GM18873 (cell line): ENCODE results near the gene MARCHF6.
A peak's percentile ranks its signal among the peaks of the same experiment; 100 is the strongest.
"Not testable (repeated sequence)": the region's sequence is repeated elsewhere in the genome, so short reads cannot be mapped to it uniquely, and the experiment has no call there.

Source experiments
- ATAC-seq: cut with Tn5 transposase; IDR thresholded peaks from one replicate; pipeline ENCODE4 v1.9.1; 2021; ENCODE audit warnings: mild to moderate bottlenecking, moderate library complexity, moderate number of reproducible peaks; ENCODE audit not compliant: unreplicated experiment, low FRiP score

The MARCHF6 gene

DNA sequence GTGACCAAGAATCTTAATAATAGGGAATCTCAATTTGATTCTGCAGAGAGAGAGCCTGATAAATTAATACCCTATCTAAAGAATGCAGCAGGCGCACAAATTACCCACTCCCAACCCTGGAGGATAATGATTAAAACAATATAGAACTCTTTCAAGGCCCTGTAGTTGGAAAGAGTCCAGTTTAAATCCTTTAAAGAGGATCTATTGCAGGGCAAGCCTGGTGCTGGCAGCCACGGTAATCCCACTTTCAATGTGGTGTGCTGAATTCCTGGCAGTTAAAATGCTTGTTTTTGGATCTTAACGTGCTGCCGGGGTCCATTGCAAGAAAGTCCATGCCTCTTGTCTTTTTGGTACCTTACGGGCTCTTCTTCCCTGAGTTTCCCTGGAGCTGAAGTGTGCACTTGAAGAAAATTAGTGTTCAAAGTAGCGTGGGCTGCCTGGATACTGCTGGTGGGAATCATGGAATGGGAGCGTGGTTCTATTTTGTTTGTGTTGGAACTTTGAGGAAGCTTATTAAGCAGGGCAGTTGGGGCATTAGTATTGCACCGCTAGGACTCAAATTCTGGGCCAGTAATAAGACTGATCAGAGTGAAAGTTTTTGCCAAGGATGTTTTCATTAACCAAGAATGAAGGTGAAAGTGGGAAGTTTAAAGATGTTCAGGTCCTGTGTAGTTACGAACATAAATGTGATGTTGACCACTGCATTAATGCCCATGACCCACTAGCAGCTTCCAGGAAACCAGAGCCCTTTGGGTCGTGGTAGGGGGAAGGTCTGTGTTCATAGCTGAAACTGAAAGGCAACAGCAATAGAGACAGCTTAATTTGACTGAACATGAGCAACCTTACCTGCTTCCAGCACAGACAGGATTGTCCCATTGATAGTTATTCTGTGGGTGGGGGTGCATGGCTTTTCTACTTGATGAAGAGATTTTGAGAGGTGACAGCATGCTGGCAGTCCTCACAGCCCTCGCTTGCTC lies 20.8 kb downstream of the MARCHF6 start:
- ATAC-seq: no peak

DNA sequence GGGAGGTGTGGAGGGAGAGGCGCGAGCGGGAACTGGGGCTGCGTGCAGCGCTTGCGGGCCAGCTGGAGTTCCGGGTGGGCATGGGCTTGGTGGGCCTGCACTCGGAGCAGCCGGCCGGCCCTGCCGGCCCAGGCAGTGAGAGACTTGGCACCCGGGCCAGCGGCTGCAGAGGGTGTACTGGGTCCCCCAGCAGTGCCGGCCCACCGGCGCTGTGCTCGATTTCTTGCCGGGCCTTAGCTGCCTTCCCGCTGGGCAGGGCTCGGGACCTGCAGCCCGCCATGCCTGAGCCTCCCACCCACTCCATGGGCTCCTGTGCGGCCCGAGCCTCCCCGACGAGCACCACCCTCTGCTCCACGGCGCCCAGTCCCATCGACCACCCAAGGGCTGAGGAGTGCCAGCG lies 21.7 kb downstream of the MARCHF6 start:
- not testable (repeated sequence) for ATAC-seq

GRCh38 chr5:10376544-10376943 lies 23.0 kb downstream of the MARCHF6 start:
- no peak for ATAC-seq

- no peak for ATAC-seq
Measured at GRCh38 chr5:10377081-10377480, 23.6 kb downstream of the MARCHF6 start.

DNA sequence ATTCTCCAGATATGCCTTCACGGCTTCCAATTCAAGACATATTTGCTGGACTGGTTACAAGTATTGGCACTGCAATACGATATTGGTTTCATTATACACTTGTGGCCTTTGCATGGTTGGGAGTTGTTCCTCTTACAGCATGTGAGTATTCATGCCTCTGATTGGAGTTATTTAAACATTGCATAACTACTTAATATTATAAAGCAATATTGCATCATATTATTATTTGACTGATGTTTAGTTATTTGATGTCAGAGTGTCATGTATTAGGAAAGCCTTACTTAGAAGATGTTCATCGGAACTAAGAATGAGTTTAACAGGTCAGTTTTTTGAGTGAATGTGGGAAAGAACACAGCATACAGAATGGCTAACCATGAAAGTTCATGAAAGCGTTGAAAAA lies 28.3 kb downstream of the MARCHF6 start:
- ATAC-seq: no peak

GRCh38 chr5:10384483-10384882 lies 31.0 kb downstream of the MARCHF6 start:
- ATAC-seq: no peak

DNA sequence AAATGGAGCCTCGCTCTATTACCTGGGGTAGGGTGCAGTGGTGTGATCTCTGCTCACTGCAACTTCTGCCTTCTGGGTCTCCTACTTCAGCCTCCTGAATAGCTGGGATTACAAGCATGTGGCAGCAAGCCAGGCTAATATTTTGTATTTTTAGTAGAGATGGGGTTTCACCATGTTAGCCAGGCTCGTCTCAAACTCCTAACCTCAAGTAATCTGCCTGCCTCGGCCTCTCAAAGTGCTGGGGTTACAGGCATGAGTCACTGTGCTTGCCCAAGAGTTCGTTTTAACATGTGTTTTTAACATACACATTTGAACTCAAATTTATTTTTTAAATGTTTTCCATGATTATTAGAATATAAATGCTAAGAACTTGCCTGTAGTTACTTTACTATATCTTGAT lies 34.2 kb downstream of the MARCHF6 start:
- ATAC-seq: no peak

GRCh38 chr5:10391130-10391529 lies 37.6 kb downstream of the MARCHF6 start:
- ATAC-seq: no peak

DNA sequence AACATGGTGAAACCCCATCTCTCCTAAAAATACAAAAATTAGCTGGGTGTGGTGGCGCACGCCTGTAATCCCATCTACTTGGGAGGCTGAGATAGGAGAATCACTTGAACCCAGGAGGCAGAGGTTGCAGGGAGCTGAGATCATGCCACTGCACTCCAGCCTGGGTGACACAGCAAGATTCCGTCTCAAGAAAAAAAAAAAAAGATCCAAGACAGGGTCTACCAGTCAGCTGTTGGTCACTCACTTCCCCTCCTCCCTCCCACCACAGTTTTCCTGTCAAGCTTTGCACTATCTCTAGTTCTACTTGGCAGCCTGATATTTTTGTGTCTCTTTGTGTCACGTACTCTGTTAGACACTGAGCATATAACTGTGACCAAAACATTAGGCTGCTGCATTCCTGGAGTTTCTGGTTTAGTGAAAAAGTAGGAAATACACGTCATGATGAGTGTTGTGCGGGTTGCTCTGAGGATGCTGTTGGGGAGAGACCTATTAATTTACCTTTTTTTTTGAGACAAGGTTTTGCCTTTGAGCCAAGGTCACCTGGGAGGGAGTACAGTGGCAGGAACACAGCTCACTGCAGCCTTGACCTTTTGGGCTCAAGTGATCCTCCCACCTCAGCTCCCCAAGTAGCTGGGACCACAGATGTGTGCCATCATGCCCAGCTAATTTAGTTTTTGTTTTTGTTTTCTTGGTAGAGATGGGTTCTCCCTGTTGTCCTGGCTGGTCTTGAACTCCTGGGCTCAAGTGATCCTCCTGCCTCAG lies 39.3 kb downstream of the MARCHF6 start:
- ATAC-seq: not testable (repeated sequence)

DNA sequence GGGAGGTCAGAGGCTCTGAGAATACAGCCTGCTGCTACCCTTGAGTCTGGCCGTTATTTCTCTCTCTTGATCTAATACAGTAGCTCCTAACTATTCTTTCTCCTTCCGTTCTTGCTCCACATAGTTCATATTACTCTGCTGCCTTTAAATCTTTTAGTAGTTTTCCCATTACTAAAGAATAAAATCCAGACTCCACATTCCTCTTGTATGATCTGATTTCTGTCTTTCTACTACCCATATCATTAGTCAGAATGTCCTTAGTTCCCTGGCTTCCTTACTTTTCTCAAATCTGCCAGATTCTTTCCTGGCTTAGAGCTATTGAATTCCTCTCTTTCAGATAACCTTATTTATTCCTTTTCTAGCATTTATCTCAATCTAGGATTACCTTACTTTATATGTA lies 40.0 kb downstream of the MARCHF6 start:
- no peak for ATAC-seq

- no peak for ATAC-seq
Measured at GRCh38 chr5:10396552-10396951, 43.1 kb downstream of the MARCHF6 start.

DNA sequence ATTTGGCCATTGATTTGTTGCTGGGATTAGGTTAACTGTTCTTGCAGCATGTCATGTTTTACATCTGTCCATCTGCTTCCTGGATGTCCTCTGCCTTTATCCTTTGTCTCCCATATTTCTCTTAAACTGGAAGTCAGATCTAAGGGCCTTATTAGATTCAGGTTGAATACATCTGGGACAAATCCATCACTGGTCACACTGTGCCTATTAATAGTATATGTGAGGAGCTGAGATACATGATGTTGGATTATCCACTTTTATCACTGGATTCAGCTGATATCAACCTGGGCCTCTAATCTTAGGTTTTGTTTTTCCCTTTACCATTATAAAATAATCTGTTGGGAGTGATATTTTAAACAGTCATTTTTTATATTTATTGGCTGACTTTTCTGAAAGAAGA lies 46.3 kb downstream of the MARCHF6 start:
- ATAC-seq: no peak

- no peak for ATAC-seq
Measured at GRCh38 chr5:10400411-10400810, 46.9 kb downstream of the MARCHF6 start.

- no peak for ATAC-seq
Measured at GRCh38 chr5:10400831-10401230, 47.3 kb downstream of the MARCHF6 start.

- peak; percentile 84 for ATAC-seq
Measured at GRCh38 chr5:10401498-10401897, 48.0 kb downstream of the MARCHF6 start.
